MV-4-11 (cell line): ENCODE measurements around the gene ATP11A.

Experiments
- DNase-seq: peaks from one replicate; lab custom pipeline; 2025; lab: John Stamatoyannopoulos, UW

Gene ATP11A

GRCh38 chr13:112743451-112744167, 53.8 kb downstream of the ATP11A start:
- DNase-seq = no peak

GRCh38 chr13:112744168-112745021, 54.6 kb downstream of the ATP11A start:
- DNase-seq = no peak

GRCh38 chr13:112746044-112746443, 56.2 kb downstream of the ATP11A start:
- no peak for DNase-seq

DNA sequence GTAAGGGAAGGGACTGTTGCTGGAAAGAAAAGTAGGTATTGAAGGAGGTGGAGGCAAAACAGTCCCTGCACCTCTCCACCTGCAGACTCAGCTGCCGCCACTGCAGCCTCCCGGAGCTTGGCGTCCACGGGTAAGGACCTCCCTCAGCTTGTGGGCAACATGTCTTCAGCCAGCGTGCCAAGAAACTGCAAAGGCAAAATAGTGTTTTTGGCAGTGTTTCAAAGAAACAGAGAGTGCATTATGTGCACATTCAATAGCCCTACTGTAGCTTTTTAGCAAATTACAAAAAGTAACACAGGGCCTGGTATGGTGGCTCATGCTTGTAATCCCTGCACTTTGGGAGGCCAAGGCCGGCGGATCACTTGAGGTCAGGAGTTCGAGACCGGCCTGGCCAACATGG, 57.4 kb downstream of the ATP11A start:
- DNase-seq = no peak

DNA sequence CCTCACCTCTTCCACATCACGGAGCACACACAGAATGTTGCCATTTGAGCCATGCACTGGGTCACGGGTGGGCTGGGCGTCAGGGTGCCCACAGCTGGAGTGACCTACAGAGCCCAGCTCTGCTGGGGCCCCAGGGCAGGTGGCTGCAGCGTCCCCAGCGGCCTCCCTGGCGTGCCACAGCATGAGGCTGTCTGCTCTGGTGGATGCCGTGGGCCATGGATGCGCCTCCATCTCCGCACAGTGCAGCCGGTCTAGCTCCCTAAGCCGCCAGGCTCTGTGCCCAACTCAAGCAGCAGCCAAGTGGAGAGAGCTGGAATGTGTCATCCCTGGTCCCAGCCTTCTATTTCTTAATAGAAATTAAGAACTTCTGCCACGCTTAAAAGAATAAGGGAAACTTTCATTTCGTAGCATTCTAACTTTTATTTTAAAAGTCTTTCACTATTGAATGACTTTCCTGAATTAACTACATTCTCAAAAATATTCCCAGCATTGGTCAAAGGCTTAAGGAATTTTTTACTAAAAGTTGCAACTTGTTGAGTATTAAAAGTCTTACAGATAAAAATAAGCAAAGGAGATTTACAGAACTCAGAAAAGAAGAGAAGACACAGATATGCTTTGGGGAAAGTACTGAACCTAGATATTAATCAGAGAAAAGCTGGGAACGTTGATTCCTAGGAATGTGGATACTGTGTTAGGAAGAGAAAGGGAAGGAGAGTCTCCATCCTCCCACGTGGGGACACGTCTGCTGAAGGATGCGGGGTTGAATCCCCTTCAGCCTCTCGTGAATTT, 59.3 kb downstream of the ATP11A start:
- DNase-seq = no peak

DNA sequence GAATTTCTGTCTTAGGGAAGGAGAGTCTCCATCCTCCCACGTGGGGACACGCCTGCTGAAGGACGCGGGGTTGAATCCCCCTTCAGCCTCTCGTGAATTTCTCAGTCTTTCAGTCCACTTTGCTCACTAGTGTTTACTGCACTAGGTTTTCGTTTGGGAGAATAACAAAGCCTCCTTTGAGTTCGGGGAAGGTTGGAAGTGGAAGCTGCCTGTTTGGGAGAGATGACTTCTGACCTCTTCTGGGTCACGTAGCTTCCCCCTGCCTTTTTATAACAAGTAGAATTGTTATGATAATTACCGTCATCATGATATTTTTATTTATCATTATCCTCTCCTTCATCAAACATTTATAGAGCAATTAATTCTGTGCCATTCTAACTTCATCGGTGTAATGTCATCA, 60.7 kb downstream of the ATP11A start:
- no peak for DNase-seq

- no peak for DNase-seq
Observed at GRCh38 chr13:112751617-112752016, 61.8 kb downstream of the ATP11A start.

DNA sequence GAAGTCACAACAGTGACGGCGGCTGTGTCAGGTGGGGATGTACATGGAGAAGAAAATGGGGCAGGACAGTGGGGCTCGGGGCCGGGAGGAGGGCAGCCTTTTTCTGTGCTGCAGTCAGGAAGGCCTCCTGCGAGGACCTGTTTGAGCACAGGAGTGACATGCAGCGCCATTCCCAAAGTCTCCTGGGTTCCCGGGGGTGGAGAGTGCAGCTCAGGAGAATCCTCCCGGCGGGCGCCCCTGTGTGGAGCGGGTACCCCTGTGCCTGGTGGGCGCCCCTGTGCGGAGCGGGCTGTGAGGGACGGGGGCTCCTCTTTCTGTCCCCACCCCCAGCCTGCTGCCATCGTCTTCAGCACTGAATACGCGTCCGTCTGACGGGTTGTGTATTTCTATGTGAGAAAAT, 62.4 kb downstream of the ATP11A start:
- DNase-seq = no peak

- no peak for DNase-seq
Observed at GRCh38 chr13:112752711-112753541, 63.1 kb downstream of the ATP11A start.

GRCh38 chr13:112753833-112754232, 64.0 kb downstream of the ATP11A start:
- DNase-seq = no peak

GRCh38 chr13:112754281-112755025, 64.6 kb downstream of the ATP11A start:
- no peak for DNase-seq

DNA sequence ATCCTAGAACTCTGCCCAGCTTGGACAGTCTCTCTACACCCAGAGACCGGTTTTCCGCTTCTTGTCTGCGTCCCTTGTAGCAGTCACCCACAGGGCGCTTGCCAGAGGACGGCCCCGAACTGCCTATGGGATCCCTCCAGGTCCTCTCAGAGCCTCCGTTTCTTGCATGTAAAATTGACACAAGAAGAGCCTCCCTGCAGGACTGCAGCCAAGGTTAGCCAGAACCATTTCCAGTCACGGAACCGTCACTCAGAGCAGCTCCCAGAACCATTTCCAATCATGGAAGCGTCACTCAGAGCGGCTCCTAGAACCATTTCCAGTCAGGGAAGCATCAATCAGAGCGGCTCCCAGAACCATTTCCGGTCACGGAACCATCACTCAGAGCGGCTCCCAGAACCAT, 65.5 kb downstream of the ATP11A start:
- DNase-seq = no peak

GRCh38 chr13:112756081-112756480, 66.2 kb downstream of the ATP11A start:
- no peak for DNase-seq

DNA sequence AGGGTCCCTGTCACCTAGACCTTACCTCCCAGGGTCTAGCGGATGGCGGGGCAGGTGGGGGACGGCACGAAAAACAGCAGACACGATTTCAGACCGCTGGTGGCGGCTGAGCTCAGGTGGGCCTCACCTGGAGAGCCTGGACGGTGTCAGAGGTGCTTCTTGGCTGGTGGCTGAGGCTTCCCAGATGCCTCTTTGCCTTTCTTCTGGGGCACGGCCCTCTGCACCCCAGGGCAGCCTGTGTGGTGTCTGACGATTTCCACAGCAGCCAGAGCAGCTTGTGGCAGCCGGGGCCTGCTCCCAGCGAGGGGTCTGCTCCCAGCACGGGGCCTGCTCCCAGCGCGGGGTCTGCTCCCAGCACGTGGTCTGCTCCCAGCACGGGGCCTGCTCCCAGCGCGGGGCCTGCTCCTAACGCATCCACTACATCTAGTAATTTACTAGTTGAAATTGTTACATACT, 66.7 kb downstream of the ATP11A start:
- DNase-seq = no peak

- no peak for DNase-seq
Observed at GRCh38 chr13:112756967-112757758, 67.3 kb downstream of the ATP11A start.

GRCh38 chr13:112757759-112758086, 67.9 kb downstream of the ATP11A start:
- DNase-seq = no peak

DNA sequence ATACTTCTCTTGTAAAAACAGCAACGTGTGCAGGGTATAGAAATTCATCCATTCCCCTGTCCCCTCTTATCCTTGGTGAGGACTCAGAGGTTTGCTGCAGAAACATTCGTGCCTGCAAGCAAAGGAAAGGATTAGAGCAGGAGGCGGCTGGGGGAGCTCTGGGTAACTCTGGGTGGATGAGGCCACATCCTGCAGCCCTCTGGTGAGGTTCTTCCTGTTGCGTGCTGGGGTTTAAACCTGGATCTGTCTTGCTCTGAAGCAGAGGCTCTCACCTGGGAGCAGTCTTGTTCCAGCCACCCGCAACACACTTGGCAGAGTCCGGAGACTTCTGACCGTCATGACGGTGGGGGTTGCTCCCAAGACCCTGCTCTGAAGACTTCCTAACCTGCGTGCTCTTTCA, 69.2 kb downstream of the ATP11A start:
- DNase-seq = no peak

- no peak for DNase-seq
Observed at GRCh38 chr13:112759827-112760226, 70.0 kb downstream of the ATP11A start.

- DNase-seq = no peak
Observed at GRCh38 chr13:112760435-112760834, 70.6 kb downstream of the ATP11A start.

DNA sequence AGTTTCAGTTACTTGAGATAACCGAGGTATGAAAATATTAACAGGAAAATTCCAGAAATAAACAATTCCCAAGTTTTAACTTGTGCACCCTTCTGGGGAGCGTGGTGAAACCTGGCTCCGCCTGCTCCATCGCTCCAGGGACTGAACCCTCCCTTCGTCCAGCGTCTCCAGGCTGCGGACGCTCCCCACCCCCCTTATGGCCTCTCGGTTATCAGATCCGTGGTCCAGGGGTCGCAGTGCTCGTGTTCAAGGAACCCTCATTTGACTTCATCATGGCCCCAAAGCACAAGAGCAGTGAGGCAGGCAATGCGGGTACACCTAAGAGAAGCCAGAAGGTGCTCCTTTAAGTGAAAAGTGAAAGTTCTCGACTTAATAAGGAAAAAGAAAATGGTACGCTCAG, 71.1 kb downstream of the ATP11A start:
- no peak for DNase-seq
